HPDE6-E6E7 (cell line): ENCODE measurements around the gene PAGE4.
A peak's percentile ranks its signal among the peaks of the same experiment; 100 is the strongest.

Experiments
- DNase-seq: peaks from one replicate; pipeline ENCODE4 v3.0.0; 2011; ENCODE audit warnings: missing footprints; ENCODE audit errors: extremely low spot score

The PAGE4 gene

GRCh38 chrX:49829016-49829415 is at the start of gene PAGE4:
Gene PAGE4, plus strand, starts transcription at chrX:49829303. Its CDS starts 1,126 bp downstream, at chrX:49830429.
- no peak for DNase-seq

DNA sequence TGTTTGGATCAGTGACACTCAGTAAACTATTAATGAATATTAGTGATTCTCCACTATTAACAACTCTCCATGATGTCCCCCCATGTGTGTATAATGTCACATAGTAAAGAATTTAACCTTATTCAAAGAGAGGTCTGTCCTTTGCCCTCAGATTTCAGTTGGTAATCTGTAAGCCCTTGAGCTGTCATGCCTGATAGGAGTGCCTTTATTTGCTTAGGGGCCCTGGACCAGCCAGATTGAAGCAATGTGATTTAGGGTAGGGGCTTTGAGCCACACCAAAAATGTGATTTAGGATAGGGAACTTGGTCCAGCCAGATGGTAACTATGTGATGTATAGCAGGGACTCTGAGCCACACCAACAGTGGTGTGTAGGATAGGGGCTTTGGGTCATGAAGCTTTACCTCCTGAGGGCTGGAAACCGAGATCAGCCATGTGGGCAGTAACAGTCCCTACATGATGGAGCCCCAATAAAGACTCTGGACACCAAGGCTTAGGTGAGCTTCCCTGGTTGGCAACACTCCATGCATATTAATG is 44.3 kb upstream of the PAGE4 start:
- no peak for DNase-seq

- DNase-seq, result no peak
Observed at GRCh38 chrX:49792376-49792775, 36.7 kb upstream of the PAGE4 start.

DNA sequence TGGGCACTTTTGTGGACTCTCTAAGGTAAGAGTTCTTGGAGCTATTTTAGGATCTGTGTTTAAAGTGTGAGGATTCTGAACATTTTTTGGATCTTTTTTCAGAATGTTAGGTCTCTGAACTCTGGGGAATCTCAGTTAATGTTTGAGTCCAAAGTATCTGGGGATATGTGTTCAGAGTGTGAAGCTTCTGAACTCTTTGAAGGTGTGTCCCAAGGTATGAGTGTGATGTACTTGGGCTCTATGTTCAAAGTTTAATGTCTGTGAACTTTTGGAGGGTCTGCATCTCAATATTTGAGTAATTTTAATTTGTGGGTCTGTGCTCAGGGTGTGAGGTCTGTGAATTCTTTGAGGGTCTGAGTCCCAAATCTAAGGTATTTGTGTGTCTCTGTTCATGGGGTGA is 35.4 kb upstream of the PAGE4 start:
- DNase-seq, result no peak

DNA sequence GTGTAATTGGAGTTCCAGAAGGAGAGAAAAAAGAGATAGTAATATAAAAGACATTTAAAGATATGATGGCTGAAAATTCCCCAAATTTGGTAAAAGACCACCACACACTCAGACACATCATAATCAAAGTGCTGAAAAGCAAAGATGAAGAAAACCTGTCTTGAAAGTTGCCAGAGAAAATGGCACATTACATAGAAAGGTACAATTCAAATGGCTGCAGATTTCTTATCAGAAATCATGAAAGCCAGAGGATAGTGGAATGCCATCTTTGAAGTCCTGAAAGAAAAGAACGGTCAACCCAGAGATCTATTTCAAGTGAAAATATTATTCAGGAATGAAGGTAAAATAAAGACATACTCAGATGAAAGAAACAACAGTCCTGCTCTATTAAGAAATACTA is 29.3 kb upstream of the PAGE4 start:
- no peak for DNase-seq

GRCh38 chrX:49809891-49810632 is 19.0 kb upstream of the PAGE4 start:
- DNase-seq, result no peak

DNA sequence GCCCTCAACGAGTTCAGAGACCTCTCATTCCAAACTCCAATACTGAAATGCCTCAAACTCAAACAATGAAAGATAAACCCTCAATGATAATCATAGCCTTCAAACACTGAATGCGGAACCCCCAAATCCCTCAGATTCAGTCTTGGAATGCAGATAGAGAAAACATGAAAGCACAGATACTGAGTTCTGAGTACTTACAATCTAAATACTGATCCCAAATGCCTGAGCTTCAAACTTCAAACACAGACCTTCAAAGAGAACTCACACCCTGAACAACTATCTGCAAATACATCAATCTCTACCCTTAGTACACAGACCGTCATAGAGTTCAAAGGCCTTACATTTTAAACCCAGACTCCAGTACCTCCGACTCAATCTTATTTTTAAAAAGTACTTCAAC is 16.9 kb upstream of the PAGE4 start:
- DNase-seq, result no peak

GRCh38 chrX:49816435-49816834 is 12.7 kb upstream of the PAGE4 start:
- DNase-seq, result no peak

DNA sequence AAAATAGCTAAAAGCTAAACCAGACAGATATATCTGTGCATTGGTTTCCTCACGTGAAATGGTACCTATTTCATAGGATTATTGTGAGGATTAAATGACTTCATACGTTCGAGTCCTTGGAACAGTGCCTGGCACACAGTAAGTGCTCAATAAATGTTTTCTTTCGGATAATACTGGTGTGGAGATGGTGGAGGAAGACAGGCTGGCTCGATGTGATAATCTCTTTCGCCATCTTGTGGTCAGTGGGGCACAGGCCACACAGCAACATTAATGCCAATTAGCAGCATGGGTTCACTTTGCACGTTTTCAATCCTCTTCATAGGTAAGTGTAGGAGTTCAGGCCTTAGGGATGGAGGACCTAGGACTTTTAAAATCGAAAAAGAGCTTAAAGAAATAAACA is 9.3 kb downstream of the PAGE4 start:
- peak; percentile 16 for DNase-seq

GRCh38 chrX:49840679-49841078 is 11.6 kb downstream of the PAGE4 start:
- peak; percentile 26 for DNase-seq

DNA sequence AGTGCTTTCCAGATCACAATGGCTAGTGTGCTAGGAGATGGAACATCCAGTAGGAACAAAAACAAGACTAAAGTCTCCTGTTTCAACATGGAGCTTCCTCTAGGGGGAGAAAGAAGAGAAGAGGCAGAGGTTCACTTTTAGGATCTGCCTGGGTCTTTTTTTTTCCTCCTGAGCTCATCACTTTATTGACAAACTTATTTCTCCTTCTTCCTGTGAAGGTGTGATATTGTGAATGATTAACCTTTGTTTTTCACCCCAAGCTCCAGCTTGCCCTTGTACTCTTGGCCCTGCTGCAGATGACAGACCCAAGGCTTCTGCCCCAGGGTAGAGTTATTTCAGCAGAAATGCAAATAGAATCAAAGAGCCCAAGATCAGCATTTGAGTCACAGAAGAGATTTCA is 13.5 kb downstream of the PAGE4 start:
- no peak for DNase-seq

GRCh38 chrX:49844611-49845010 is 15.5 kb downstream of the PAGE4 start:
- DNase-seq, result no peak

GRCh38 chrX:49845701-49846403 is 16.7 kb downstream of the PAGE4 start:
- DNase-seq, result no peak

DNA sequence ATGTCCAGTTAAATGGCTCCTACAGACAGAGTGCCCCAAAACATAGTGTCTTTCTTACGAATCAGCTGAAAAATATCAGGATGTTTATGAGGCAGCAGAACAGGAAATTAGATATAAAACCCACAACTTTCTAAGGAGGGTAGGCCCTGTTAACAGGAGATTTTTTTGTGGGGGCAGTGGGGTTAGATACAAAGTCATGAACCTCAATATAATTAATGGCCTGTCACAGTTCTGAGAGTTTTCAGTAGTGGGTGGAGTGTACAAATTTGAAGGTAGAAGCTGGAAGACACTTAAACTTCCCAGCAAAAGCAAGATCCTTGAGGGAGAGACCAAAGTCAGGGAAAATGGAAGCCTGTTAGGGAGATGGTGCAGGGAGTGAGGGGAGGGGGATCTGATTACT is 17.4 kb downstream of the PAGE4 start:
- DNase-seq, result no peak

- no peak for DNase-seq
Observed at GRCh38 chrX:49848275-49848674, 19.2 kb downstream of the PAGE4 start.

GRCh38 chrX:49850028-49850427 is 20.9 kb downstream of the PAGE4 start:
- DNase-seq, result no peak

GRCh38 chrX:49853661-49854060 is 24.6 kb downstream of the PAGE4 start:
- no peak for DNase-seq

- DNase-seq, result no peak
Observed at GRCh38 chrX:49856819-49857218, 27.7 kb downstream of the PAGE4 start.

GRCh38 chrX:49858341-49858740 is 29.2 kb downstream of the PAGE4 start:
- no peak for DNase-seq

DNA sequence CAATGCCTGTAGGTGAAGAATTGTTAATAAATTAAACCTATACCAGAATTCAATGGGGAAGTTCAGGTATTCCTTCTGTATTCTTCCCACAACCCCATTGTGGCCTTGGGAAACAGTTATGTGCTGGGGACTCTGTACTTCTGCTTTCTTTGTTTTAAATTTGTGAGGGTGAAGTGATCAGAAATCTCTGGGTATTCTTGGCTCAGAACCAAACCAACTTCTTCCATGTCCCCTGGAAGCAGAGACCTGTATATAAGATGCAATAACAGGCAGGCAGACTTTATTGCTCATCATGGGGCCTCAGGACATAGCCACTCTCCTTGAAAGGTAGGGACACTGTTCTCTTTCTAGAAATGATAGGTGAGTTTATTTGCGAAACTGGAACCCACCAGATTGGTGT is 30.4 kb downstream of the PAGE4 start:
- no peak for DNase-seq

DNA sequence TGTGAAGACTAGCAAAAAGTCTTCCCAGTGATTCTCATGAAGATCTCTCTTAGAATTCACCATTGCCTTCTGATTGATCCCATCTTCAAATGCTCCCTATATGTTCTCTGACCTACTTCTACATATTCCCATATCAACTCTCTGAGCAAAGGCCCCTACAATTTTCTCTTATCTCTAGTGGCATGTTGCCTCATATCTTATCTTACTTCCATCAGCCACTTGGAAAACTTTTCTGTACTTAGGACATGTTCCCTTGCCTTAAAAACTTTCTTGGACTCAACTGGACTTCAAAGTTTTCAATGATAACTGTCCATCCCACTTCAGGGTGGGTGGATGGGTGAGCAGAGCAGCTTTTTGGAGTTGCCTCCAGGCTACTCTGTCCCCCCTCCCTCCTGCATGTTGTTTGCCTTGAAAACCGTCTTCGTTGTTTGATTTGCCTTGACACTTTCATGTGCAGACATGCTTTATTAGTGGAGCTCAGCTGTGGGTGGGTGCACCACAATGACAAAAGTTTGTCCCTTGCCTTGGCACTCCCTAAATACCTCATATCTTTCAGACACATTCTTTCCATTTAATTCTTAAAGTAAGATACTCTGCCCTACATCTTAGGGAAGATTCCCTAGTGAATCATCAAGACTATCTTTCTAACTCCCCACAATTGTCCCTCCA is 31.9 kb downstream of the PAGE4 start:
- DNase-seq, result no peak

- DNase-seq, result no peak
Observed at GRCh38 chrX:49862093-49862492, 33.0 kb downstream of the PAGE4 start.

- no peak for DNase-seq
Observed at GRCh38 chrX:49868739-49869138, 39.6 kb downstream of the PAGE4 start.
